HepG2 (cell line): ENCODE data around the gene CNPY1. TPM values are rescaled to one million over a fixed set of nuclear protein-coding genes. Genes with fewer than 3 reads are reported as not detected.
A peak's percentile ranks its signal among the peaks of the same experiment; 100 is the strongest.
"Not testable (repeated sequence)": the region's sequence is repeated elsewhere in the genome, so short reads cannot be mapped to it uniquely, and the experiment has no call there.

Source experiments
- ATAC-seq: fragments of 200-7000 bp; cut with Tn5 transposase; 3 replicates; pipeline ENCODE4 v1.9.1; 2020; ENCODE audit warnings: mild to moderate bottlenecking, moderate library complexity
- Bru-seq: library from RNA; stranded (reverse); fragments of 400-500 nt; gene quantifications from one replicate; lab custom pipeline; 2021; lab: Mats Ljungman, UMichigan
- BruChase-seq, 2 experiments: library from RNA; stranded (reverse); fragments of 400-500 nt; gene quantifications; one replicate each; lab custom pipeline; 2021; lab: Mats Ljungman, UMichigan
- BruUV-seq: library from RNA; stranded (reverse); fragments of 400-500 nt; replicated peaks from 2 replicates; lab custom pipeline; 2021; lab: Mats Ljungman, UMichigan
- CTCF ChIA-PET: fragments of 300-600 bp; formaldehyde crosslinking; extraction: SDS; loops from one replicate; lab custom pipeline; 2021; ENCODE audit warnings: low total read pairs, inconsistent platforms, low intra/inter-chr PET ratio; lab: Yijun Ruan, JAX
- POLR2A ChIA-PET: fragments of 350-600 bp; sonication (Branson Sonifier 250); formaldehyde crosslinking; loops from one replicate; lab custom pipeline; 2020; ENCODE audit warnings: antibody characterized with exemption, inconsistent platforms; lab: Yijun Ruan, JAX
- DNase-seq: peaks from one replicate; pipeline ENCODE4 v3.0.0-alpha.2; 2015; ENCODE audit warnings: low spot score
- FAIRE-seq: peaks from 3 replicates; lab custom pipeline; 2011; peaks lifted over from hg19 to GRCh38; lab: Jason Lieb, UNC
- H2AFZ ChIP-seq: one replicate; pipeline ENCODE4 v1.6.1; 2011; ENCODE audit warnings: low read length, inconsistent platforms
- H3K27ac ChIP-seq: fragments of 300-600 bp; 3 replicates; pipeline ENCODE4 v1.8.0; 2011; ENCODE audit warnings: mixed run types, mild to moderate bottlenecking, mixed read lengths, low read length, inconsistent platforms; ENCODE audit not compliant: insufficient read depth; ENCODE audit errors: extremely low read length
- H3K27me3 ChIP-seq, 2 experiments: fragments of 200-600 bp in 1 of 2; 2 replicates in 1 of 2; 3 replicates in 1 of 2; pipeline versions ENCODE4 v1.6.0 to v1.8.0; 2011; ENCODE audit warnings: low read length in 2 of 2, mild to moderate bottlenecking in 2 of 2, moderate library complexity in 2 of 2, inconsistent platforms in 1 of 2; ENCODE audit not compliant: insufficient read depth in 2 of 2, control insufficient read depth in 1 of 2
- H3K36me3 ChIP-seq, 2 experiments: fragments of 200-600 bp in 1 of 2; replicated peaks in 1 of 2; 2 replicates in 1 of 2; 3 replicates in 1 of 2; pipeline versions ENCODE4 v1.5.1 to v1.8.0; 2011; ENCODE audit warnings: low read length in 2 of 2, inconsistent platforms in 1 of 2; ENCODE audit not compliant: insufficient read depth in 2 of 2, control insufficient read depth in 1 of 2
- H3K4me1 ChIP-seq: 2 replicates; pipeline ENCODE4 v1.5.1; 2012; ENCODE audit warnings: low read length, inconsistent platforms; ENCODE audit not compliant: insufficient read depth
- H3K4me2 ChIP-seq: 2 replicates; pipeline ENCODE4 v1.6.0; 2011; ENCODE audit warnings: low read depth, low read length, inconsistent platforms
- H3K4me3 ChIP-seq, 3 experiments: fragments of 200-600 bp in 1 of 3; sonication (generic), shearing (Covaris generic) in 1 of 3; replicated peaks in 1 of 3; 2 replicates each; pipeline ENCODE4 v1.5.1; 2011 to 2016; ENCODE audit warnings: low read length in 3 of 3, inconsistent platforms in 2 of 3, low read depth in 2 of 3, mild to moderate bottlenecking in 2 of 3, control low read depth in 1 of 3, mixed read lengths in 1 of 3; ENCODE audit not compliant: insufficient read depth in 1 of 3
- H3K79me2 ChIP-seq: one replicate; pipeline ENCODE4 v1.6.1; 2011; ENCODE audit warnings: low read length, inconsistent platforms; ENCODE audit not compliant: insufficient read depth
- H3K9ac ChIP-seq: 2 replicates; pipeline ENCODE4 v1.6.0; 2011; ENCODE audit warnings: mild to moderate bottlenecking, low read depth, low read length, inconsistent platforms; ENCODE audit not compliant: insufficient read depth
- H3K9me3 ChIP-seq: 2 replicates; pipeline ENCODE4 v1.5.1; 2012; ENCODE audit warnings: mild to moderate bottlenecking, low read length
- H4K20me1 ChIP-seq: 2 replicates; pipeline ENCODE4 v1.6.0; 2011; ENCODE audit warnings: inconsistent platforms, mild to moderate bottlenecking, low read length, moderate library complexity; ENCODE audit not compliant: insufficient read depth
- CENPBD1 ChIP-seq: sonication (generic); formaldehyde crosslinking; IDR thresholded peaks from 2 replicates; pipeline ENCODE4 v1.8.0; 2022; ENCODE audit warnings: missing genetic modification reagents, low read depth, mild to moderate bottlenecking, borderline replicate concordance
- HNRNPLL ChIP-seq: fragments of 200-400 bp; formaldehyde crosslinking; IDR thresholded peaks from 2 replicates; pipeline ENCODE4 v1.6.1; 2017; ENCODE audit warnings: mild to moderate bottlenecking, low read depth, low read length; ENCODE audit not compliant: poor library complexity, severe bottlenecking
- IRF9 ChIP-seq: sonication (generic); formaldehyde crosslinking; IDR thresholded peaks from 2 replicates; pipeline ENCODE4 v1.8.0; 2022; ENCODE audit warnings: missing genetic modification reagents, mild to moderate bottlenecking, borderline replicate concordance
- PBX2 ChIP-seq: IDR thresholded peaks from 2 replicates; pipeline ENCODE4 v1.6.1; 2016; ENCODE audit warnings: control low read depth
- THAP11 ChIP-seq: IDR thresholded peaks from 2 replicates; pipeline ENCODE4 v1.6.1; 2016; ENCODE audit warnings: missing biosample characterization, missing genetic modification reagents
- ZNF12 ChIP-seq: sonication (generic); formaldehyde crosslinking; IDR thresholded peaks from 2 replicates; pipeline ENCODE4 v1.5.0; 2020; ENCODE audit warnings: missing genetic modification reagents
- ZNF143 ChIP-seq: sonication (generic); formaldehyde crosslinking; IDR thresholded peaks from 2 replicates; pipeline ENCODE4 v1.4.0; 2020; ENCODE audit warnings: missing genetic modification reagents
- ZNF569 ChIP-seq: sonication (generic); formaldehyde crosslinking; IDR thresholded peaks from 2 replicates; pipeline ENCODE4 v1.5.0; 2020; ENCODE audit warnings: mild to moderate bottlenecking, missing genetic modification reagents, moderate library complexity, borderline replicate concordance
- WGBS: methylation state at CpG from one replicate; pipeline ENCODE4 v1.1.6; 2017; ENCODE audit warnings: low lambda C conversion rate; 5-methylcytosine and 5-hydroxymethylcytosine counted together
- in situ Hi-C: cut with HindIII; loops from 2 replicates; pipeline ENCODE4 v1.10.0; 2017; ENCODE audit warnings: low pct_unique_long_range_greater_than_20kb; ENCODE audit not compliant: extremely low pct_ligation_motif_present
- intact Hi-C: fragments of 100-400 bp; cut with micrococcal nuclease; formaldehyde crosslinking; loops from one replicate; pipeline ENCODE4 v1.10.0; 2022; ENCODE audit not compliant: unreplicated experiment
- long read RNA-seq, 2 experiments: library from RNA in 1 of 2; library from polyadenylated mRNA in 1 of 2; stranded (forward) in 1 of 2; unstranded in 1 of 2; transcript quantifications; one replicate each; pipeline ENCODE4 v2.0.0, GENCODE V29; 2019 to 2022
- polyA minus RNA-seq, 3 experiments: library from RNA; depleted of rRNA, polyadenylated mRNA; stranded (reverse); fragments of >200 nt; gene quantifications; 2 replicates each; pipeline ENCODE4 v1.2.3, GENCODE V29; 2011; ENCODE audit warnings: low replicate concordance in 1 of 3
- polyA plus RNA-seq, 8 experiments: library from polyadenylated mRNA; depleted of rRNA in 3 of 8; stranded (reverse) in 7 of 8; unstranded in 1 of 8; fragments of >200 nt; fragmentation: Illumina TruSeq in 4 of 8; extraction: Trizol in 4 of 8; gene quantifications; 2 replicates each; pipeline versions ENCODE4 v1.2.1 to v1.2.3, GENCODE V29; 2011 to 2016; ENCODE audit warnings: low read depth in 4 of 8, missing spikeins in 1 of 8, mixed read lengths in 1 of 8; ENCODE audit not compliant: insufficient read depth in 1 of 8
- total RNA-seq, 5 experiments: library from RNA; depleted of rRNA; stranded (reverse); fragments of >200 nt; fragmentation: Illumina TruSeq; extraction: Trizol; gene quantifications; 2 replicates each; pipeline ENCODE4 v1.2.3, GENCODE V29; 2016; ENCODE audit warnings: low read depth in 1 of 5

Gene CNPY1
- total RNA-seq (2016; rRNA removed; fragmentation: Illumina TruSeq; extraction: Trizol) (not detected in 2 replicates), polyA plus RNA-seq (2011; rRNA removed) (not detected in 2 replicates), polyA minus RNA-seq (2011; rRNA and poly(A)+ RNA removed; ENCODE audit: low replicate concordance) (not detected in 2 replicates), Bru-seq, nascent RNA (percentile 0 among the genes with signal in this experiment), BruChase-seq, experiment 1, labeled RNA remaining after a 6-hour chase (percentile 4 among the genes with signal in this experiment), BruChase-seq, experiment 2, labeled RNA remaining after a 2-hour chase (percentile 9 among the genes with signal in this experiment)
- not detected in 2 replicates for total RNA-seq (2016; cell fraction: cytosol; rRNA removed; fragmentation: Illumina TruSeq; extraction: Trizol; ENCODE audit: low read depth)
- not detected in 2 replicates for total RNA-seq (2016; cell fraction: insoluble cytoplasmic fraction; rRNA removed; fragmentation: Illumina TruSeq; extraction: Trizol)
- not detected in 2 replicates for total RNA-seq (2016; cell fraction: membrane; rRNA removed; fragmentation: Illumina TruSeq; extraction: Trizol)
- not detected in 2 replicates for total RNA-seq (2016; cell fraction: nucleus; rRNA removed; fragmentation: Illumina TruSeq; extraction: Trizol)
- polyA plus RNA-seq (2011; cell fraction: cytosol; rRNA removed) = not detected in 2 replicates
- not detected in 2 replicates for polyA plus RNA-seq (2011; cell fraction: nucleus; rRNA removed)
- not detected in 2 replicates for polyA plus RNA-seq (2012)
- not detected in 2 replicates for polyA plus RNA-seq (2016; cell fraction: cytosol; fragmentation: Illumina TruSeq; extraction: Trizol; ENCODE audit: low read depth)
- not detected in 2 replicates for polyA plus RNA-seq (2016; cell fraction: insoluble cytoplasmic fraction; fragmentation: Illumina TruSeq; extraction: Trizol; ENCODE audit: low read depth)
- polyA plus RNA-seq (2016; cell fraction: membrane; fragmentation: Illumina TruSeq; extraction: Trizol; ENCODE audit: low read depth) = not detected in 2 replicates
- polyA plus RNA-seq (2016; cell fraction: nucleus; fragmentation: Illumina TruSeq; extraction: Trizol; ENCODE audit: insufficient read depth, low read depth) = not detected in 2 replicates
- polyA minus RNA-seq (2011; cell fraction: cytosol; rRNA and poly(A)+ RNA removed) = not detected in 2 replicates
- not detected in 2 replicates for polyA minus RNA-seq (2011; cell fraction: nucleus; rRNA and poly(A)+ RNA removed)
- long read RNA-seq, experiment 1 = 0 reads
- long read RNA-seq, experiment 2 = 0 reads

GRCh38 chr7:155546449-155546848 is at the start of gene CNPY1:
Gene CNPY1, minus strand, starts transcription at chr7:155546559. Its CDS starts 630 bp downstream, at chr7:155545929.
- POLR2A ChIA-PET, H3K4me2 ChIP-seq, in situ Hi-C loops, H3K4me3 ChIP-seq, H3K27ac ChIP-seq, FAIRE-seq, H3K36me3 ChIP-seq, ATAC-seq, BruUV-seq, DNase-seq, H3K79me2 ChIP-seq, H3K9ac ChIP-seq, H3K4me1 ChIP-seq, intact Hi-C loops, H3K9me3 ChIP-seq, CTCF ChIA-PET, H2AFZ ChIP-seq, H4K20me1 ChIP-seq: not testable (repeated sequence)
- peaks cover 16 to 87% of the 10 kb centered on the region in 2 experiments; a peak in 4 of 5 replicates for H3K27me3 ChIP-seq
- WGBS = 30% methylated on average over 1 of the region's 1 CpG

GRCh38 chr7:155594961-155595366 is 48.6 kb upstream of the CNPY1 start:
- no peak overlapping the region for H2AFZ ChIP-seq
- H3K27me3 ChIP-seq = no peaks in the 10 kb centered on the region
- BruUV-seq = no TSS peak
- intact Hi-C loops = loop anchor here (5.0 kb wide), 1 partner anchor 87 kb away; no protein-coding TSS in a partner anchor
- ATAC-seq (peak; percentile 33), DNase-seq (peak; percentile 80), FAIRE-seq (peak; percentile 30)
- no peak overlapping the region for H3K9ac ChIP-seq
- no peak overlapping the region for H3K4me3 ChIP-seq
- no peaks in the 10 kb centered on the region for H3K9me3 ChIP-seq
- in situ Hi-C loops = no loop called here
- CTCF ChIA-PET = no interaction called here
- H4K20me1 ChIP-seq = no peaks in the 10 kb centered on the region
- H3K4me2 ChIP-seq = peak overlapping the region; percentile 20
- POLR2A ChIA-PET = interaction anchor here (2.3 kb wide), 1 partner anchor 24 kb away, joined by 5 read pairs; no protein-coding TSS in a partner anchor
- H3K27ac ChIP-seq = no peak overlapping the region
- H3K79me2 ChIP-seq = no peaks in the 10 kb centered on the region
- H3K36me3 ChIP-seq = no peaks in the 10 kb centered on the region
- WGBS = 7% methylated on average over 2 of the region's 3 CpGs
- peaks cover 83% of the 10 kb centered on the region for H3K4me1 ChIP-seq
- TF ChIP-seq ZNF143 = no peak
- TF ChIP-seq PBX2 (CRISPR knock-in tag) = no peak
- no peak for TF ChIP-seq CENPBD1 (CRISPR knock-in tag)
- peak; percentile 66; the same call in 1 of the 2 replicates for TF ChIP-seq ZNF12
- TF ChIP-seq THAP11 (CRISPR knock-in tag) = peak; percentile 41; the same call in 1 of the 2 replicates
- TF ChIP-seq IRF9 (CRISPR knock-in tag) = no peak
- no peak for TF ChIP-seq HNRNPLL
- TF ChIP-seq ZNF569 = no peak
